Lower lobe of right lung (tissue), 2 donors: ENCODE results near the gene CARNS1. TPM values are rescaled to one million over a fixed set of nuclear protein-coding genes. Genes with fewer than 3 reads are reported as not detected.

ENCODE experiments used
- ATAC-seq, 2 donors: fragments of 200-7000 bp; cut with Tn5 transposase; one replicate each; pipeline ENCODE4 v1.9.1; 2020 to 2022; ENCODE audit warnings: mild to moderate bottlenecking in 2 of 2, moderate library complexity in 2 of 2
- DNase-seq: peaks from one replicate; pipeline ENCODE4 v3.0.0-alpha.2; 2020
- H3K27ac ChIP-seq: fragments of 200-600 bp; one replicate; pipeline ENCODE4 v1.8.0; 2022
- H3K27me3 ChIP-seq: fragments of 200-600 bp; one replicate; pipeline ENCODE4 v1.8.0; 2022; ENCODE audit warnings: low read depth
- H3K36me3 ChIP-seq: fragments of 200-600 bp; one replicate; pipeline ENCODE4 v1.8.0; 2022; ENCODE audit warnings: mild to moderate bottlenecking
- H3K4me1 ChIP-seq: fragments of 200-600 bp; one replicate; pipeline ENCODE4 v1.8.0; 2022
- H3K4me3 ChIP-seq: fragments of 200-600 bp; one replicate; pipeline ENCODE4 v1.8.0; 2022; ENCODE audit warnings: mild to moderate bottlenecking
- H3K9me3 ChIP-seq: fragments of 200-600 bp; one replicate; pipeline ENCODE4 v1.8.0; 2022
- CTCF ChIP-seq: fragments of 200-600 bp; IDR thresholded peaks from one replicate; pipeline ENCODE4 v1.8.0; 2022; ENCODE audit warnings: antibody characterized with exemption, mild to moderate bottlenecking
- intact Hi-C: fragments of 100-400 bp; cut with DNase I; formaldehyde crosslinking; loops from one replicate; pipeline ENCODE4 v1.11.0; 2022
- total RNA-seq: library from RNA; stranded (reverse); fragmentation: NEBNext Ultra II Directional; extraction: Animal tissue kit (Norgen Biotek cat#: 25700); gene quantifications from one replicate; pipeline ENCODE4 v1.2.1, GENCODE V29; 2021
- donor health status: DM: no; HTN: yes; CAD: no; lungs with severe emphysema.

Gene CARNS1
- total RNA-seq, 1 donor from 2014 or later, result 0.71 TPM

- TF ChIP-seq CTCF, result no peak
- H3K27ac ChIP-seq, result no peak overlapping the region
- intact Hi-C loops, result no loop called here
- H3K9me3 ChIP-seq, result no peaks in the 10 kb centered on the region
- H3K4me3 ChIP-seq, result no peak overlapping the region
- H3K27me3 ChIP-seq, result no peaks in the 10 kb centered on the region
- peaks cover 12% of the 10 kb centered on the region for H3K4me1 ChIP-seq
- H3K36me3 ChIP-seq, result no peaks in the 10 kb centered on the region
- no peak for ATAC-seq
- DNase-seq, result no peak
Measured at GRCh38 chr11:67450796-67451657, 35.5 kb downstream of the CARNS1 start.

- peak overlapping the region; percentile 67 for H3K27ac ChIP-seq
- H3K4me1 ChIP-seq, result peaks cover 12% of the 10 kb centered on the region
- DNase-seq (no peak), ATAC-seq (no peak)
- H3K27me3 ChIP-seq, result no peaks in the 10 kb centered on the region
- TF ChIP-seq CTCF, result no peak
- intact Hi-C loops, result no loop called here
- H3K9me3 ChIP-seq, result no peaks in the 10 kb centered on the region
- no peak overlapping the region for H3K4me3 ChIP-seq
- no peaks in the 10 kb centered on the region for H3K36me3 ChIP-seq
Measured at GRCh38 chr11:67451658-67451976, 36.1 kb downstream of the CARNS1 start.

- ATAC-seq, result peak; percentile 55 to 65
- DNase-seq, result no peak
- peak; percentile 24 for TF ChIP-seq CTCF
- H3K4me3 ChIP-seq, result peak within 1 kb of the TSS; percentile 44
- intact Hi-C loops, result no loop called here
- no peaks in the 10 kb centered on the region for H3K36me3 ChIP-seq
- peak within 1 kb of the TSS; percentile 67 for H3K27ac ChIP-seq
- peaks cover 12% of the 10 kb centered on the region for H3K4me1 ChIP-seq
- no peaks in the 10 kb centered on the region for H3K9me3 ChIP-seq
- no peaks in the 10 kb centered on the region for H3K27me3 ChIP-seq
Measured at GRCh38 chr11:67452141-67452952, 36.9 kb downstream of the CARNS1 start, which contains the start of gene GPR152. Gene GPR152, minus strand, starts transcription at chr11:67452729. Its CDS starts 5 bp downstream, at chr11:67452724.

GRCh38 chr11:67453816-67454732 lies 38.6 kb downstream of the CARNS1 start:
- TF ChIP-seq CTCF, result no peak
- no peaks in the 10 kb centered on the region for H3K9me3 ChIP-seq
- H3K27me3 ChIP-seq, result no peaks in the 10 kb centered on the region
- H3K4me3 ChIP-seq, result no peak overlapping the region
- H3K27ac ChIP-seq, result no peak overlapping the region
- H3K4me1 ChIP-seq, result peaks cover 12% of the 10 kb centered on the region
- intact Hi-C loops, result no loop called here
- no peaks in the 10 kb centered on the region for H3K36me3 ChIP-seq
- ATAC-seq (no peak), DNase-seq (no peak)

GRCh38 chr11:67455054-67455453 lies 39.6 kb downstream of the CARNS1 start, which contains the start of gene CABP4:
Gene CABP4, plus strand, starts transcription at chr11:67455354. Its CDS starts 70 bp downstream, at chr11:67455424.
- Histone ChIP-seq H3K9me3 (no peaks in the 10 kb centered on the region), H3K4me3 (no peak within 1 kb of the TSS), H3K27me3 (no peaks in the 10 kb centered on the region), H3K36me3 (no peaks in the 10 kb centered on the region), H3K27ac (no peak within 1 kb of the TSS), H3K4me1 (peaks cover 10% of the 10 kb centered on the region)
- intact Hi-C loops, result no loop called here
- no peak for TF ChIP-seq CTCF
- no peak for DNase-seq
- no peak for ATAC-seq
